Fibroblast of lung (primary cell): Measurements from ENCODE around the gene CORO2B. TPM values are rescaled to one million over a fixed set of nuclear protein-coding genes. Genes with fewer than 3 reads are reported as not detected.

ENCODE experiments used
- DNase-seq, 2 donors: peaks; one replicate each; pipeline versions ENCODE4 v3.0.0 to v3.0.0-alpha.2; 2010; ENCODE audit warnings: low read depth in 2 of 2
- H2AFZ ChIP-seq: 2 replicates; pipeline ENCODE4 v1.5.1; 2012; ENCODE audit warnings: low read length, control low read depth, inconsistent platforms
- H3K27ac ChIP-seq: 2 replicates; pipeline ENCODE4 v1.5.1; 2011; ENCODE audit warnings: low read length, control low read depth; ENCODE audit not compliant: insufficient read depth
- H3K27me3 ChIP-seq: 2 replicates; pipeline ENCODE4 v1.5.1; 2011; ENCODE audit warnings: mild to moderate bottlenecking, low read length; ENCODE audit not compliant: control insufficient read depth, insufficient read depth
- H3K36me3 ChIP-seq: 2 replicates; pipeline ENCODE4 v1.5.1; 2011; ENCODE audit warnings: low read length; ENCODE audit not compliant: control insufficient read depth, insufficient read depth
- H3K4me1 ChIP-seq: 2 replicates; pipeline ENCODE4 v1.5.1; 2011; ENCODE audit warnings: low read length; ENCODE audit not compliant: control insufficient read depth, insufficient read depth; ENCODE audit errors: extremely low read depth
- H3K4me2 ChIP-seq: 2 replicates; pipeline ENCODE4 v1.5.1; 2011; ENCODE audit warnings: low read length, control low read depth; ENCODE audit not compliant: insufficient read depth; ENCODE audit errors: extremely low read depth
- H3K4me3 ChIP-seq, 4 experiments: fragments of 200-600 bp in 1 of 4; sonication (generic) in 1 of 4; replicated peaks in 1 of 4; 2 replicates each; pipeline ENCODE4 v1.5.1; 2011 to 2016; ENCODE audit warnings: low read length in 4 of 4, low read depth in 3 of 4, mild to moderate bottlenecking in 3 of 4, control low read depth in 2 of 4, inconsistent platforms in 1 of 4, mixed read lengths in 1 of 4; ENCODE audit not compliant: insufficient read depth in 1 of 4; ENCODE audit errors: control extremely low read depth in 1 of 4
- H3K79me2 ChIP-seq: 2 replicates; pipeline ENCODE4 v1.5.1; 2012; ENCODE audit warnings: mild to moderate bottlenecking, low read length, inconsistent platforms; ENCODE audit not compliant: control insufficient read depth, insufficient read depth
- H3K9ac ChIP-seq: 2 replicates; pipeline ENCODE4 v1.5.1; 2011; ENCODE audit warnings: mild to moderate bottlenecking, low read length, control low read depth; ENCODE audit not compliant: insufficient read depth
- H3K9me3 ChIP-seq: 2 replicates; pipeline ENCODE4 v1.5.1; 2012; ENCODE audit warnings: low read depth, low read length; ENCODE audit not compliant: control insufficient read depth, insufficient read depth
- H4K20me1 ChIP-seq: 2 replicates; pipeline ENCODE4 v1.5.1; 2011; ENCODE audit warnings: low read length; ENCODE audit not compliant: control insufficient read depth, insufficient read depth; ENCODE audit errors: extremely low read depth
- EZH2 ChIP-seq: IDR thresholded peaks from 2 replicates; pipeline ENCODE4 v1.5.1; 2012; ENCODE audit warnings: low read length, control low read depth, mild to moderate bottlenecking; ENCODE audit errors: missing control alignments
- polyA plus RNA-seq, 2 donors: library from polyadenylated mRNA; depleted of rRNA in 1 of 2; stranded (reverse) in 1 of 2; unstranded in 1 of 2; fragments of >200 nt; gene quantifications; 2 replicates each; pipeline ENCODE4 v1.2.1, GENCODE V29; 2011 to 2012; ENCODE audit warnings: missing spikeins in 1 of 2
- total RNA-seq: library from RNA; depleted of rRNA; stranded (reverse); fragments of >200 nt; gene quantifications from 2 replicates; pipeline ENCODE4 v1.2.1, GENCODE V29; 2014
- TF ChIP-seq, protein P1 (sequence below), 2 donors: IDR thresholded peaks in 1 of 2; conservative IDR thresholded peaks in 1 of 2; 1 replicate in 1 of 2; 2 replicates in 1 of 2; pipeline ENCODE4 v1.5.1; 2011 to 2012; ENCODE audit warnings: low read length in 2 of 2, control low read depth in 1 of 2, inconsistent platforms in 1 of 2, low read depth in 1 of 2, mild to moderate bottlenecking in 1 of 2

CORO2B gene
- total and polyA plus RNA-seq, 2 donors (not counting 1 experiment from before 2014, with no cell fraction given) = 17.5 to 25.3 TPM

DNA sequence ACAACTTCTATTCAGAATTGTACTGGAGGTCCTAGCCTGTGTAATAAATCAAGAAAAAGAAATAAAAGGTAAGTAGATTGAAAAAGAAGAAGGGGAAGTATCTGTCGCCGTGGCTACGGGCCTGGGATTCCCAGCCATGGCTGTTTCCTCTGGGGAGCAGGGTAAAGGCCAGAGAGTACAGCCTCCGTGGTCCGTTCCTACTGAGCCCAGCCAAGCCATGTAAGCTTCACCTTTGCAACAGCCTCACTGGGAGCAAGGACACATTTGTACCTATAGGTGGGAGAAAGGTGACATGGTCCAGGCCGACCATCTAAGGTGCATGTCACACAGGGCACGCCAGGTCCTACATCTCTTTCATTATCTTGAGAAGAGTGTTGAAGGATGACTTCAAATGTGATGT is 170.6 kb downstream of the CORO2B start:
- H3K4me1 ChIP-seq = no peaks in the 10 kb centered on the region
- H3K79me2 ChIP-seq = no peaks in the 10 kb centered on the region
- H3K9me3 ChIP-seq = no peaks in the 10 kb centered on the region
- no peaks in the 10 kb centered on the region for H3K27me3 ChIP-seq
- no peak overlapping the region for H3K9ac ChIP-seq
- no peak overlapping the region for H3K4me2 ChIP-seq
- H4K20me1 ChIP-seq = no peaks in the 10 kb centered on the region
- H2AFZ ChIP-seq = no peak overlapping the region
- H3K27ac ChIP-seq = no peak overlapping the region
- no peak for DNase-seq
- H3K36me3 ChIP-seq = no peaks in the 10 kb centered on the region
- TF ChIP-seq, protein P1, sequence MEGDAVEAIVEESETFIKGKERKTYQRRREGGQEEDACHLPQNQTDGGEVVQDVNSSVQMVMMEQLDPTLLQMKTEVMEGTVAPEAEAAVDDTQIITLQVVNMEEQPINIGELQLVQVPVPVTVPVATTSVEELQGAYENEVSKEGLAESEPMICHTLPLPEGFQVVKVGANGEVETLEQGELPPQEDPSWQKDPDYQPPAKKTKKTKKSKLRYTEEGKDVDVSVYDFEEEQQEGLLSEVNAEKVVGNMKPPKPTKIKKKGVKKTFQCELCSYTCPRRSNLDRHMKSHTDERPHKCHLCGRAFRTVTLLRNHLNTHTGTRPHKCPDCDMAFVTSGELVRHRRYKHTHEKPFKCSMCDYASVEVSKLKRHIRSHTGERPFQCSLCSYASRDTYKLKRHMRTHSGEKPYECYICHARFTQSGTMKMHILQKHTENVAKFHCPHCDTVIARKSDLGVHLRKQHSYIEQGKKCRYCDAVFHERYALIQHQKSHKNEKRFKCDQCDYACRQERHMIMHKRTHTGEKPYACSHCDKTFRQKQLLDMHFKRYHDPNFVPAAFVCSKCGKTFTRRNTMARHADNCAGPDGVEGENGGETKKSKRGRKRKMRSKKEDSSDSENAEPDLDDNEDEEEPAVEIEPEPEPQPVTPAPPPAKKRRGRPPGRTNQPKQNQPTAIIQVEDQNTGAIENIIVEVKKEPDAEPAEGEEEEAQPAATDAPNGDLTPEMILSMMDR (conservative IDR thresholded peaks at IDR 0.05 in 1 of 2, IDR thresholded peaks at IDR 0.05 in 1 of 2; ENCODE audit: low read depth in 1 of 2, low read length in 2 of 2) = no peak
- no peak for TF ChIP-seq EZH2
- no peak overlapping the region for H3K4me3 ChIP-seq

GRCh38 chr15:68749793-68750192 is 171.0 kb downstream of the CORO2B start:
- H3K79me2 ChIP-seq = no peaks in the 10 kb centered on the region
- H4K20me1 ChIP-seq = no peaks in the 10 kb centered on the region
- H3K27ac ChIP-seq = no peak overlapping the region
- H3K4me1 ChIP-seq = no peaks in the 10 kb centered on the region
- no peaks in the 10 kb centered on the region for H3K27me3 ChIP-seq
- H3K36me3 ChIP-seq = no peaks in the 10 kb centered on the region
- H3K9me3 ChIP-seq = no peaks in the 10 kb centered on the region
- H3K4me3 ChIP-seq = no peak overlapping the region
- no peak overlapping the region for H3K9ac ChIP-seq
- no peak overlapping the region for H3K4me2 ChIP-seq
- no peak for DNase-seq
- TF ChIP-seq EZH2 = no peak
- TF ChIP-seq, protein P1 (conservative IDR thresholded peaks at IDR 0.05 in 1 of 2, IDR thresholded peaks at IDR 0.05 in 1 of 2; ENCODE audit: low read depth in 1 of 2, low read length in 2 of 2) = no peak
- no peak overlapping the region for H2AFZ ChIP-seq

DNA sequence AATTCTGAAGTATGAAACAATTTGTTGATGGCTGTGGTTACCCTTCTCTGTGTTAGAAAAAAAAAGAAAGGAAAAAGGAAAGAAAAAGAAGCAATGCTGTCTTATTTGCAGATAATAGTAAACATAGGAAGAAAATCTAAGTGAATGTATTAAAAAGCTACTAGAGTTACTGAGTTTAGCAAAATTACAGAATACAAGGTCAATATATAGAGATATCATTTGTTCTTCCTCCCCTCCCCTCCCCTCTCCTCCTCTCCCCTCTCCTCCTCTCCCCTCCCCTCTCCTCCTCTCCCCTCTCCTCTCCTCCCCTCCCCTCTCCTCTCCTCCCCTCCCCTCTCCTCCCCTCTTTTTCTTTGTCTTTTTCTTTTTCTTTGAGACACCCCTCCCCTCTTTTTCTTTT is 172.8 kb downstream of the CORO2B start:
- no peak overlapping the region for H3K4me2 ChIP-seq
- H3K36me3 ChIP-seq = no peaks in the 10 kb centered on the region
- H3K27me3 ChIP-seq = peaks cover 3% of the 10 kb centered on the region
- H4K20me1 ChIP-seq = no peaks in the 10 kb centered on the region
- no peak overlapping the region for H2AFZ ChIP-seq
- DNase-seq = no peak
- no peak overlapping the region for H3K27ac ChIP-seq
- no peak overlapping the region for H3K4me3 ChIP-seq
- no peaks in the 10 kb centered on the region for H3K79me2 ChIP-seq
- TF ChIP-seq EZH2 = no peak
- TF ChIP-seq, protein P1 (conservative IDR thresholded peaks at IDR 0.05 in 1 of 2, IDR thresholded peaks at IDR 0.05 in 1 of 2; ENCODE audit: low read depth in 1 of 2, low read length in 2 of 2) = no peak
- H3K9me3 ChIP-seq = no peaks in the 10 kb centered on the region
- no peaks in the 10 kb centered on the region for H3K4me1 ChIP-seq
- H3K9ac ChIP-seq = no peak overlapping the region
